Mesendoderm (in vitro differentiated cells): Measurements from ENCODE around the gene HELQ.

Source experiments
- DNase-seq: peaks from one replicate; pipeline ENCODE4 v3.0.0; 2013
- H2AK5ac ChIP-seq: 2 replicates; pipeline ENCODE4 v1.6.1; 2013; ENCODE audit warnings: low read length, inconsistent platforms
- H2BK120ac ChIP-seq: 2 replicates; pipeline ENCODE4 v1.6.1; 2013; ENCODE audit warnings: low read depth, mild to moderate bottlenecking, low read length, moderate library complexity, mixed read lengths
- H2BK15ac ChIP-seq: replicated peaks from 2 replicates; pipeline ENCODE4 v1.6.1; 2013; ENCODE audit warnings: low read depth, mild to moderate bottlenecking, moderate library complexity
- H2BK5ac ChIP-seq: 2 replicates; pipeline ENCODE4 v1.6.1; 2013; ENCODE audit warnings: low read length, inconsistent platforms
- H3K18ac ChIP-seq: 2 replicates; pipeline ENCODE4 v1.6.1; 2013; ENCODE audit warnings: mild to moderate bottlenecking, low read length, mixed read lengths
- H3K23ac ChIP-seq: one replicate; pipeline ENCODE4 v1.6.1; 2013; ENCODE audit warnings: low read length
- H3K27ac ChIP-seq: 2 replicates; pipeline ENCODE4 v1.5.1; 2013; ENCODE audit warnings: low read depth, mild to moderate bottlenecking, inconsistent platforms, low read length, moderate library complexity
- H3K27me3 ChIP-seq: 2 replicates; pipeline ENCODE4 v1.6.1; 2013; ENCODE audit warnings: low read length, control low read depth, mild to moderate bottlenecking, inconsistent platforms; ENCODE audit not compliant: insufficient read depth, poor library complexity
- H3K36me3 ChIP-seq: 2 replicates; pipeline ENCODE4 v1.6.1; 2013; ENCODE audit warnings: low read length, inconsistent platforms; ENCODE audit not compliant: control insufficient read depth, insufficient read depth
- H3K4ac ChIP-seq: one replicate; pipeline ENCODE4 v1.6.1; 2013; ENCODE audit warnings: low read depth, mild to moderate bottlenecking, low read length, moderate library complexity
- H3K4me1 ChIP-seq: 2 replicates; pipeline ENCODE4 v1.6.1; 2013; ENCODE audit warnings: low read depth, low read length, inconsistent platforms; ENCODE audit not compliant: control insufficient read depth
- H3K4me2 ChIP-seq: 2 replicates; pipeline ENCODE4 v1.6.1; 2013; ENCODE audit warnings: low read length
- H3K4me3 ChIP-seq: 2 replicates; pipeline ENCODE4 v1.5.1; 2013; ENCODE audit warnings: mild to moderate bottlenecking, low read length
- H3K56ac ChIP-seq: one replicate; pipeline ENCODE4 v1.6.1; 2013; ENCODE audit warnings: low read length
- H3K79me1 ChIP-seq: 2 replicates; pipeline ENCODE4 v1.6.1; 2013; ENCODE audit warnings: low read length, inconsistent platforms
- H3K79me2 ChIP-seq: 2 replicates; pipeline ENCODE4 v1.6.1; 2013; ENCODE audit warnings: mild to moderate bottlenecking, low read length; ENCODE audit not compliant: control insufficient read depth, insufficient read depth
- H3K9ac ChIP-seq: 2 replicates; pipeline ENCODE4 v1.6.1; 2013; ENCODE audit warnings: low read length, inconsistent platforms
- H4K5ac ChIP-seq: one replicate; pipeline ENCODE4 v1.6.1; 2013; ENCODE audit warnings: low read length
- H4K8ac ChIP-seq: one replicate; pipeline ENCODE4 v1.6.1; 2013; ENCODE audit warnings: low read depth, mild to moderate bottlenecking, control low read depth, low read length, moderate library complexity
- WGBS: extraction: QIAGEN DNeasy Blood & Tissue Kit; methylation state at CpG from one replicate; pipeline ENCODE4 v1.1.7; 2013; ENCODE audit warnings: low lambda C conversion rate, missing lambda C conversion rate; ENCODE audit not compliant: insufficient coverage; ENCODE audit errors: extremely low coverage; 5-methylcytosine and 5-hydroxymethylcytosine counted together

HELQ gene

DNA sequence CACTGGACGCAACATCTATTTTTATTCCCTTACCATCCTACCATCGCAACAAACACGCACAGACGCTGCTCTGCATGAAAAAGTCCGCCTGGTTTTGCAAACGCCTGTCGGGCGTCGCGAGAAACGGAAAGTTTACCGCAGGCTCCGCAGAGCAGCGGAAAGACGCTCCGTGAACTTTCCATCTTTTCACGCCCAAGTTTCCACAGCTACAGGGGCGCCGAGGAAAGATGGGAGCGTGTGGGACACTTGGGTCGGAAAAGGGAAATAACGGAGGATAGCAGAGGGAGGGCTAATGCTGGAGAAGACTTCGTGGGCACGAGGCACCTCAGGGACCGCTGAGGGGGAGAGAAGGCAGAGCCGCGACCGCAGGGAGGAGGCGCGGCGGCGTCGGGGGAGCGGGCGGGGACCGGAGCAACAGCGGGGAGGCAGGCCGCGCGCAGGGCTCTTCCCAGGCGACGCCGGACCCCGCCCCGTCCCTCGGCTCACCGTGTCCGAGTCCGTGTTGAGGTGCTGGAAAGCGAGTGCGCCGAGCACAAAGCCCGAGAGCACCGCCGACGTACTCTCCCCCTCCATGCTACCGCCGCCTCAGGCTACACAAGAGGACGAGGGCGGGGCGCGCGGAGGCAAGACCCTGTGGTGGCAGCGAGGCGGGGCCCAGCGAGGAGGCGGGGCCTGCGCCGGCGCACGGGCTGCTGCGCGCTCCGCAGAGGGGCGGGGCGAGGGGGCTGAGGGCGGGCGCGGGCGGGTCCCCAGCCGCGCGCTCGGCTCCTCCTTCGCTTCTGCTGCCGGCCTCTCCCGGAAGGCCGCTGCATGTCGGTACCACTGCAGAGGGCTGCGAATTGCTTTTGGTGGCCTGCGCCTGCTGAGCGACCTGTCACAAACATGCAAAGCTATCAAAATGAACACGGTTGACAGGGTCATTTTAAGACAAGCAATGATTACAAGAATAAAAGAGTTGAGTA, 29.2 kb upstream of the HELQ start, which contains the start of gene ABRAXAS1:
Gene ABRAXAS1 (minus strand): TSS at position 601 of the 962 bp plus-strand sequence. CDS start 28 bp downstream, at position 573.
- Histone ChIP-seq H3K4me1 (no peaks in the 10 kb centered on the region), H2BK15ac (no peak within 1 kb of the TSS), H2BK5ac (no peak within 1 kb of the TSS), H3K4me2 (peak within 1 kb of the TSS; percentile 76), H4K8ac (no peak within 1 kb of the TSS), H2AK5ac (no peak within 1 kb of the TSS), H3K9ac (peak within 1 kb of the TSS; percentile 91), H3K27me3 (no peaks in the 10 kb centered on the region), H3K18ac (peak within 1 kb of the TSS; percentile 69), H4K5ac (no peak within 1 kb of the TSS), H3K23ac (peak within 1 kb of the TSS; percentile 11), H3K27ac (peak within 1 kb of the TSS; percentile 94), H3K79me1 (no peaks in the 10 kb centered on the region), H3K4me3 (peak within 1 kb of the TSS; percentile 90), H3K36me3 (no peaks in the 10 kb centered on the region), H3K4ac (peak within 1 kb of the TSS; percentile 4), H2BK120ac (no peak within 1 kb of the TSS), H3K79me2 (no peaks in the 10 kb centered on the region), H3K56ac (peak within 1 kb of the TSS; percentile 98)
- no CpG with 5 or more reads among the region's 93 CpGs for WGBS
- peak; percentile 98 for DNase-seq

DNA sequence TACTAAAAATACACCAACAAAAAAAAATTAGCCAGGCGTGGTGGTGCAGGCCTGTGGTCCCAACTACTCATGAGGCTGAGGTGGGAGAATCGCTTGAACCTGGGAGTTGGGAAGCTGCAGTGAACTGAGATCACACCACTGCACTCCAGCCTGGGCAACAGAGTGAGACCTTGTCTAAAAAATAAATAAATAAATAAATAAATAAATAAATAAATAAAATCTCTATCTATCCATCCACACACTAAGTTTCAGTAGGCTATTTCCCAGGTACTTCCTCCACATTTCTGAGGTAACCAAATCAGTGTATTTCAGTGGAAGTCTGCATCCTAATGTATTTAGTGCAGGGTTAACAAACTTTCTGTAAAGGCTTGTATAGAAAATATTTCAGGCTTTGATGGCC, 18.3 kb upstream of the HELQ start:
- Histone ChIP-seq H3K4me1 (no peaks in the 10 kb centered on the region), H3K79me1 (no peaks in the 10 kb centered on the region), H3K4me2 (no peak overlapping the region), H3K36me3 (no peaks in the 10 kb centered on the region), H3K9ac (no peak overlapping the region), H2AK5ac (no peak overlapping the region), H3K79me2 (no peaks in the 10 kb centered on the region), H2BK120ac (no peak overlapping the region), H3K18ac (no peak overlapping the region), H3K23ac (no peak overlapping the region), H3K4me3 (no peak overlapping the region), H4K5ac (no peak overlapping the region), H3K4ac (no peak overlapping the region), H3K27me3 (no peaks in the 10 kb centered on the region), H2BK5ac (no peak overlapping the region), H3K56ac (no peak overlapping the region), H2BK15ac (no peak overlapping the region), H3K27ac (no peak overlapping the region), H4K8ac (no peak overlapping the region)
- no peak for DNase-seq
- no CpG with 5 or more reads among the region's 2 CpGs for WGBS

GRCh38 chr4:83473423-83473822, 17.8 kb upstream of the HELQ start:
- Histone ChIP-seq H3K23ac (no peak overlapping the region), H3K4me1 (no peaks in the 10 kb centered on the region), H3K4me2 (no peak overlapping the region), H3K27ac (no peak overlapping the region), H3K36me3 (no peaks in the 10 kb centered on the region), H3K4me3 (no peak overlapping the region), H4K5ac (no peak overlapping the region), H4K8ac (no peak overlapping the region), H3K79me2 (no peaks in the 10 kb centered on the region), H3K18ac (no peak overlapping the region), H3K4ac (no peak overlapping the region), H2BK5ac (no peak overlapping the region), H3K79me1 (no peaks in the 10 kb centered on the region), H3K27me3 (no peaks in the 10 kb centered on the region), H2BK15ac (no peak overlapping the region), H3K56ac (no peak overlapping the region), H2AK5ac (no peak overlapping the region), H2BK120ac (no peak overlapping the region), H3K9ac (no peak overlapping the region)
- no CpG with 5 or more reads among the region's 4 CpGs for whole genome bisulfite sequencing
- no peak for DNase-seq

GRCh38 chr4:83456184-83456501, 520 bp upstream of the HELQ start:
- Histone ChIP-seq H3K4me1 (peaks cover 3% of the 10 kb centered on the region), H4K8ac (no peak overlapping the region), H3K18ac (no peak overlapping the region), H3K27me3 (no peaks in the 10 kb centered on the region), H3K79me2 (peaks cover 14% of the 10 kb centered on the region), H3K79me1 (peaks cover 9% of the 10 kb centered on the region), H3K4ac (no peak overlapping the region), H3K36me3 (no peaks in the 10 kb centered on the region), H4K5ac (peak overlapping the region; percentile 36), H3K4me3 (peak overlapping the region; percentile 95), H3K23ac (no peak overlapping the region), H3K4me2 (peak overlapping the region; percentile 71), H3K9ac (peak overlapping the region; percentile 83), H2AK5ac (no peak overlapping the region), H2BK5ac (no peak overlapping the region), H3K27ac (no peak overlapping the region), H2BK120ac (no peak overlapping the region), H2BK15ac (no peak overlapping the region), H3K56ac (peak overlapping the region; percentile 88)
- no CpG with 5 or more reads among the region's 7 CpGs for WGBS
- no peak for DNase-seq

- Histone ChIP-seq H3K4me2 (peak overlapping the region; percentile 92), H2AK5ac (no peak overlapping the region), H3K56ac (peak overlapping the region; percentile 97), H3K4me3 (peak overlapping the region; percentile 96), H3K27ac (no peak overlapping the region), H2BK15ac (no peak overlapping the region), H3K79me2 (peaks cover 14% of the 10 kb centered on the region), H3K79me1 (peaks cover 9% of the 10 kb centered on the region), H3K36me3 (no peaks in the 10 kb centered on the region), H3K4me1 (peaks cover 3% of the 10 kb centered on the region), H3K18ac (no peak overlapping the region), H3K27me3 (no peaks in the 10 kb centered on the region), H2BK5ac (no peak overlapping the region), H4K5ac (no peak overlapping the region), H2BK120ac (no peak overlapping the region), H4K8ac (peak overlapping the region; percentile 76), H3K23ac (no peak overlapping the region), H3K4ac (no peak overlapping the region), H3K9ac (peak overlapping the region; percentile 95)
- DNase-seq, result no peak
- no CpG with 5 or more reads among the region's 6 CpGs for WGBS
These were observed 937 bp downstream of the HELQ start for GRCh38 chr4:83454686-83455085.
